Stimulated activated CD4-positive, alpha-beta T cell treated with anti-CD3 and anti-CD28 coated beads, TNF-alpha, amount 100 ng/mL, for 48 hours (primary cell): ENCODE results near the gene KIAA1328.
A peak's percentile ranks its signal among the peaks of the same experiment; 100 is the strongest.
"Not testable (repeated sequence)": the region's sequence is repeated elsewhere in the genome, so short reads cannot be mapped to it uniquely, and the experiment has no call there.

Source experiments
- DNase-seq, 3 donors: peaks; one replicate each; pipeline ENCODE4 v3.0.0-alpha.2; 2020; ENCODE audit warnings: low read depth in 3 of 3

Gene KIAA1328

DNA sequence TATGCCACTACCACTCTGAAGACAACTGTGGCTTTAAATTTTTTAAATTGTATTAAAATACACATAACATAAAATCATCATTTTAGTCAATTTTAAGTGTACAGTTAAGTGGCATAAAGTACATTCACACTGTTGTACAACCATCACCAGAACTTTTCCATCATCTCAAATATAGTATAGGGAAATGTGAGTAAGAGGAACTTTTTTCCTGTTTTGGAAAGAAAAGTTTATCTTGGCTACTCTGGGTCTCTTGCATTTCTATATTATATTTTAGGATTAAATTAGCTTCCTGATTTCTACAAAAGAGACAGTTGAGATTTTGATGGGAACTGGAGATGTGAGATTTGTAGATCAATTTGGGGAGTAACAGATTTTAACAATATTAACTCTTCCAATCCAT, 3.4 kb upstream of the KIAA1328 start:
- no peak for DNase-seq

DNA sequence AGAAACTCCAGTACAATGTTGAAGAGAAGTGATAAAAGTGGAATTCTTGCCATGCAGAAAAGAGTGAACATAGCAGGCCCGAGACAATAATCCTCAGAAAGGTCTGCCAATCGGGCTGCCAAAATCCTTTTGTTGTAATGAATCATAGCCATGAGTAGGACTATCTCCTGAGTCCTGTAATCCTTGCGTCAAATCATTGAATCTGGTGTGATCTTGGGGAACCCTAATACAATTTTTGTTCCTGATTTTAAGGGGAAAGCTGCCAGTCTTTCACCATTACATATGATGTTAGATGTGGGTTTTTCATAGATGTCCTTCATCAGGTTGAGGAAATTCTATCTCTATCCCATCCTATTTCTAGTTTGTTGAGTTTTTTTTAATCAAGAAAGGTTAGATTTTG, 2.4 kb upstream of the KIAA1328 start:
- DNase-seq, result no peak

DNA sequence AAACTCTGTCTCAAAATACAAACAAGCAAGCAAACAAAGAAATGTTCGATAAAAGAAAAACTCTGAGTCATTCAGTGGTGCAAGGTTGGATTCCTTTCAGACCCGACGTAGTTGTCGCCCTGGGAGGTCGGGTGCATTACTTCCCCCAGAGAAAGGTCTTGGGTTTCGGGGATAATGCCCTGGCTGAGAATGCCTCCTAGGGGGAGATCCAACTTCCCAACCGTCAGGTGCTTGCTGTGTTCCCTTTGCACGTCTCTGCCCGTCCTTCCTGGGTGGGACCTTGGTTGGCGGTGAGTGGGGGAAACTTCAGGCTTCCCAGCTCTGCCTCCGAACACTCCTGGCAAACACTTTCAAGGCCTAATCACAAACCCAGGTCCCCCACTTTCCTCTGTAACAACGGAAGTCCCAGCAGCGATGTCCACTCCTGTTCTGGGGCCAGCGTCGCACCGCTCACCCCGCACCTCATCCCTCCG, 734 bp upstream of the KIAA1328 start:
- DNase-seq, result peak in 1 of 3 donors; percentile 1

DNA sequence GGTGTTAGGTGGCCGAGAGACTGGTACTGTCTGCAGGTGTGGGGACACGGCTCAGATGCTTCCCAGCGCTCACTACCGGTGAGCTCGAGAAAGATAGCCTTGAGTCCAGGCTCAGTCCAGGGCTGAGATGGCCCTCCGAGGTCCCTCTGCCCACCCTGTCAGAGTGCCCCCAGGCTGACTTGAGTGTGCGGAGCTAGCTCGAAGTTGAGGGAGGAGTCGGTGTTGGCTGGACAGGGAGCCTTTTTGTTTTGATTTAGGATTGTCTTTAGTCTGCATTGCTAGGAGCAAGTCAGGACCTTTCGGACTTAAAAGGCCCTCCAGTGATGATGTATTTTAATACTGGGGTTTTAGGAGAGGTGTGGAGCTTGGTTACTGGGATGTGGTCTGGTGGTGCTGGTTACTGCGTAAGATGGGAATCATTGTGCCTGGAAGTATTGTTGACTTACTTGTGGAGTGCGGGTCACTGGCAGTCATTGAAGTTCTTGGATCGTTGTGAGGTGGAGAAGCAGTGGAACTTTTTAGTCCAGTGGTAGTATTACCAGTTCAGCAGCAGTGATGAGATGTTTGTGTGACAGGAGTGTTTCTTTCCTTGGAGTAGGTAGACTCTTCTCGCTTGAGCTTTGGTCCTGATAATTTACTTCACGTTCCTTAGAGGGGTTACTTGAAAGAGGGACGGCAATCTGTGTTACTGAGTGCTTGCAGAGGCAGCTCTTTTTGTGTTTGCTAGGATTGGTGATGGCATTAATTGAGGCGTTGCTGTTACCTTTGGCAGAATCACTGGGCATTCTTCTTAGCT, 633 bp downstream of the KIAA1328 start:
- peak in 1 of 3 donors; percentile 9 for DNase-seq

GRCh38 chr18:36830158-36830495, 1.2 kb downstream of the KIAA1328 start:
- DNase-seq, result no peak

DNA sequence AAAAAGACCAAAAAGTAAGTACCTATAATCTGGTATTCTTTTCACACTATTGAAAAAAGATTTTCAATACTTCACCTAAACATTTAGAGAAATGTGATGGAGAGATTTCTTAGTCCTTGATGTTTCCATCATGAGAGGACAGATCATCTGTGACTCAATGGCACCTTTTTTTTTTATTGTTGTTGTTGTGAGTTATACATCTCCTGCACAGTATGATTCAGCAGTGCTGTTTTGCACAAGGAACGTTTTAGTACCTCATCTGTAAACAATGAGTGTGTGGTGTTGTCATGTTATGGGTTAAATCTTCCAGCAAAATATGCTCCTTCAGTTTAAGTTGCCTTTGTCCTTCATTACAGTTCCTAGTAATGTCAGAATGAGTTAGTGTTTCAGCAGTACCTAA, 2.2 kb downstream of the KIAA1328 start:
- no peak for DNase-seq

- no peak for DNase-seq
Measured at GRCh38 chr18:36833120-36833519, 4.2 kb downstream of the KIAA1328 start.

DNA sequence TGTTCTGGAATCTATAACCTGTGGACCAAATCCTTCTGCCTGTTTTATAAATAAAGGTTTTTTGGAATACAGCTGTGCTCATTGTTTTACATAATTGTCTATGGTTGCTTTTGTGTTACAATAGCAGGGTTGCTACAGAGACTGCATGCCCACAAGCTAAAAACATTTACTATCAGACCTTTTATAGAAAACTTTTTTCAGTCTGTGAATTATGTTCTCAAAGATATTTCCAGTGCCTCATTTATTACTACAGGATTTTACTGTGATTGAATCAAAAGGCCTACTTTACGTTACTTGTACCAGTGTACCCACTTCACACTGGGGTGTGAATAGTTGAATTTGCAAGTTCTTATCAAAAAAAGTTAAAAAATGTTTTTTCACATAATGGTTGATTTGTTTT, 7.0 kb downstream of the KIAA1328 start:
- no peak for DNase-seq

- no peak for DNase-seq
Measured at GRCh38 chr18:36839835-36840234, 10.9 kb downstream of the KIAA1328 start.

- no peak for DNase-seq
Measured at GRCh38 chr18:36843199-36843598, 14.3 kb downstream of the KIAA1328 start.

GRCh38 chr18:36843784-36844183, 14.9 kb downstream of the KIAA1328 start:
- no peak for DNase-seq

GRCh38 chr18:36848609-36849008, 19.7 kb downstream of the KIAA1328 start:
- DNase-seq, result no peak

- no peak for DNase-seq
Measured at GRCh38 chr18:36849288-36850006, 20.5 kb downstream of the KIAA1328 start.

- DNase-seq, result no peak
Measured at GRCh38 chr18:36850527-36851201, 21.7 kb downstream of the KIAA1328 start.

DNA sequence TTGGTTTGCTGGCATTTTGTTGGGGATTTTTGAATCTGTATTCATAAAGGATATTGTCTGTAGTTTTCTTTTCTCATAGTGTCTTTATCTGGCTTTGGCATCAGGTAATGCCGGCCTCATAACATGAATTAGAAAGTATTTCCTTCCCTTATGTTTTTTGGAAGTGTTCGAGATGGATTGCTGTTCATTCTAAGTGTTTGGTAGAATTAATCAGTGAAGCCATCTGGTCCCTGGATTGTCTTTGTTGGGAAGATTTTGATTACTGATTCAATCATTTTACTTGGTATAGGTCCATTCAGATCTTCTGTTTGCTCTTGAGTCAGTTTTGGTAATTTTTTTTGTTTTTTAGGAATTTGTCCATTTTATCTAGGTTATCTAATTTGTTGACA, 22.3 kb downstream of the KIAA1328 start:
- DNase-seq, result no peak

- DNase-seq, result no peak
Measured at GRCh38 chr18:36856815-36857214, 27.9 kb downstream of the KIAA1328 start.

DNA sequence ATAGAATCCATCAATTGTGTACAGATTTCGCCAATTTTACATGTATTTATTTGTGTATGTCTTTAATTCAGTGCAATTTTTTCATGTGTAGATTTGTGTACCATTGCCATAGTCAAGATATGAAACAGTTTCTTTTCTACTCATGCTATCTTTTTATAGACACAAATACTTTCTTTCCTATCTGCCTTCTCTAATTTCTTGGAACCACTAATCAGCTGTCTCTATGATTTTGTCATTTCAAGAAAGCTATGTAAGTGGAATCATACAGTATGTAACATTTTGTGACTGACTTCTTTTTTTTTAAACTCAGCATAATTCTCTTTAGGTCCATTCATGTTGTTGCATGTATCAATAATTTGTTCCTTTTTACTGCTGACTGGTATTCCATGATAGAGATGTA, 33.3 kb downstream of the KIAA1328 start:
- DNase-seq, result no peak

- no peak for DNase-seq
Measured at GRCh38 chr18:36867056-36867455, 38.1 kb downstream of the KIAA1328 start.

- no peak for DNase-seq
Measured at GRCh38 chr18:36871801-36872200, 42.9 kb downstream of the KIAA1328 start.

- no peak for DNase-seq
Measured at GRCh38 chr18:36872329-36872728, 43.4 kb downstream of the KIAA1328 start.

DNA sequence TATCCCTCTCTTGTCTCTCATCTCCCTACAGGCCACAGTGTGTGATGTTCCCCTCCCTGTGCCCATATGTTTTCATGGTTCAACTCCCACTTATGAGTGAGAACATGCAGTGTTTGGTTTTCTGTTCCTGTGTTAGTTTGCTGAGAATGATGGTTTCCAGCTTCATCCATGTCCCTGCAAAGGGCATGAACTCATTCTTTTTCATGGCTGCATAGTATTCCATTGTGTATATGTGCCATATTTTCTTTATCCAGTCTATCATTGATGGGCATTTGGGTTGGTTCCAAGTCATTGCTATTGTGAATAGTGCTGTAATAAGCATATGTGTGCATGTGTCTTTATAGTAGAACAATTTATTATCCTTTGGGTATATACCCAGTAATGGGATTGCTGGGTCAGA, 44.9 kb downstream of the KIAA1328 start:
- not testable (repeated sequence) for DNase-seq

GRCh38 chr18:36879796-36880195, 50.9 kb downstream of the KIAA1328 start:
- not testable (repeated sequence) for DNase-seq

GRCh38 chr18:36885981-36886380, 57.1 kb downstream of the KIAA1328 start:
- no peak for DNase-seq
